Measurements from ENCODE around the gene TIFAB. TPM values are rescaled to one million over a fixed set of nuclear protein-coding genes. Genes with fewer than 3 reads are reported as not detected.

Gene TIFAB
- polyA plus RNA-seq, 1 donor from 2014 or later = not detected

DNA sequence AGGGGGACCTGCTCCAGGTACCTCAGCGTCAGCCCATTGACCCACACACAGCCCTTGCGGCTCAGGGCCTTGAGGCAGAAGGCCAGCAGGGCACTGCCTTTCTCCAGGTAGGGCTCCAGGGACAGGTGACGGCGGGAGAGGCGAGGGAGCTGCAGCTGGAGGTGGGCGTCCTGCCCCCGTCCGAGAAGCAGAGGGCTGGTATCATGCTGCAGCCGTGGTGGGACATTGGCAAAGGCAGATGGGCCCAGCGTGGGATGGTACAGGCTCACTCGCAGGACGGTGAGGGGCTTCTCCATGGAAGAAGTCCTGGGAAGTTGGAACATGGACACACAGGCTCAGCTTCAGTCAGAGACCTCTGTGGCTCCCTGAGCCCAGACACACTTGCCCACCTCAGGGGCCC is 2.5 kb downstream of the TIFAB start:
- H2AFZ ChIP-seq (ENCODE audit: low read depth, low read length) = no peak overlapping the region
- TF ChIP-seq SMC3 (conservative IDR thresholded peaks at IDR 0.05; ENCODE audit: poor library complexity) (no peak), MXI1 (conservative IDR thresholded peaks at IDR 0.05; ENCODE audit: poor library complexity, severe bottlenecking) (no peak), RAD21 (conservative IDR thresholded peaks at IDR 0.05) (no peak), TAF1 (IDR thresholded peaks at IDR 0.05; ENCODE audit: low read depth) (no peak), POLR2AphosphoS5 (IDR thresholded peaks at IDR 0.05) (no peak), EP300 (conservative IDR thresholded peaks at IDR 0.05; ENCODE audit: poor library complexity, severe bottlenecking) (no peak)
- TF ChIP-seq, protein P1, sequence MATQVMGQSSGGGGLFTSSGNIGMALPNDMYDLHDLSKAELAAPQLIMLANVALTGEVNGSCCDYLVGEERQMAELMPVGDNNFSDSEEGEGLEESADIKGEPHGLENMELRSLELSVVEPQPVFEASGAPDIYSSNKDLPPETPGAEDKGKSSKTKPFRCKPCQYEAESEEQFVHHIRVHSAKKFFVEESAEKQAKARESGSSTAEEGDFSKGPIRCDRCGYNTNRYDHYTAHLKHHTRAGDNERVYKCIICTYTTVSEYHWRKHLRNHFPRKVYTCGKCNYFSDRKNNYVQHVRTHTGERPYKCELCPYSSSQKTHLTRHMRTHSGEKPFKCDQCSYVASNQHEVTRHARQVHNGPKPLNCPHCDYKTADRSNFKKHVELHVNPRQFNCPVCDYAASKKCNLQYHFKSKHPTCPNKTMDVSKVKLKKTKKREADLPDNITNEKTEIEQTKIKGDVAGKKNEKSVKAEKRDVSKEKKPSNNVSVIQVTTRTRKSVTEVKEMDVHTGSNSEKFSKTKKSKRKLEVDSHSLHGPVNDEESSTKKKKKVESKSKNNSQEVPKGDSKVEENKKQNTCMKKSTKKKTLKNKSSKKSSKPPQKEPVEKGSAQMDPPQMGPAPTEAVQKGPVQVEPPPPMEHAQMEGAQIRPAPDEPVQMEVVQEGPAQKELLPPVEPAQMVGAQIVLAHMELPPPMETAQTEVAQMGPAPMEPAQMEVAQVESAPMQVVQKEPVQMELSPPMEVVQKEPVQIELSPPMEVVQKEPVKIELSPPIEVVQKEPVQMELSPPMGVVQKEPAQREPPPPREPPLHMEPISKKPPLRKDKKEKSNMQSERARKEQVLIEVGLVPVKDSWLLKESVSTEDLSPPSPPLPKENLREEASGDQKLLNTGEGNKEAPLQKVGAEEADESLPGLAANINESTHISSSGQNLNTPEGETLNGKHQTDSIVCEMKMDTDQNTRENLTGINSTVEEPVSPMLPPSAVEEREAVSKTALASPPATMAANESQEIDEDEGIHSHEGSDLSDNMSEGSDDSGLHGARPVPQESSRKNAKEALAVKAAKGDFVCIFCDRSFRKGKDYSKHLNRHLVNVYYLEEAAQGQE (IDR thresholded peaks at IDR 0.05; ENCODE audit: borderline replicate concordance) = no peak
- no peak overlapping the region for H3K9ac ChIP-seq (ENCODE audit: low read length)
- H3K4me3 ChIP-seq (ENCODE audit: low read length) = no peak overlapping the region
- H3K9me3 ChIP-seq (ENCODE audit: low read length) = no peaks in the 10 kb centered on the region
- H3K4me2 ChIP-seq (ENCODE audit: low read length) = no peak overlapping the region
- no peaks in the 10 kb centered on the region for H3K79me2 ChIP-seq (replicated peaks; ENCODE audit: insufficient read depth, low read length)
- H3K27me3 ChIP-seq (ENCODE audit: insufficient read depth, low read depth, low read length) = no peaks in the 10 kb centered on the region
- H3K36me3 ChIP-seq (ENCODE audit: insufficient read depth, low read length) = no peaks in the 10 kb centered on the region
- no peaks in the 10 kb centered on the region for H3K9me2 ChIP-seq (ENCODE audit: insufficient read depth, low read length)
- no peak overlapping the region for H3K27ac ChIP-seq (ENCODE audit: low read length)
- no peaks in the 10 kb centered on the region for H4K20me1 ChIP-seq (ENCODE audit: insufficient read depth)
- H3F3A ChIP-seq (ENCODE audit: insufficient read depth, low read length, poor library complexity, severe bottlenecking) = no peaks in the 10 kb centered on the region

DNA sequence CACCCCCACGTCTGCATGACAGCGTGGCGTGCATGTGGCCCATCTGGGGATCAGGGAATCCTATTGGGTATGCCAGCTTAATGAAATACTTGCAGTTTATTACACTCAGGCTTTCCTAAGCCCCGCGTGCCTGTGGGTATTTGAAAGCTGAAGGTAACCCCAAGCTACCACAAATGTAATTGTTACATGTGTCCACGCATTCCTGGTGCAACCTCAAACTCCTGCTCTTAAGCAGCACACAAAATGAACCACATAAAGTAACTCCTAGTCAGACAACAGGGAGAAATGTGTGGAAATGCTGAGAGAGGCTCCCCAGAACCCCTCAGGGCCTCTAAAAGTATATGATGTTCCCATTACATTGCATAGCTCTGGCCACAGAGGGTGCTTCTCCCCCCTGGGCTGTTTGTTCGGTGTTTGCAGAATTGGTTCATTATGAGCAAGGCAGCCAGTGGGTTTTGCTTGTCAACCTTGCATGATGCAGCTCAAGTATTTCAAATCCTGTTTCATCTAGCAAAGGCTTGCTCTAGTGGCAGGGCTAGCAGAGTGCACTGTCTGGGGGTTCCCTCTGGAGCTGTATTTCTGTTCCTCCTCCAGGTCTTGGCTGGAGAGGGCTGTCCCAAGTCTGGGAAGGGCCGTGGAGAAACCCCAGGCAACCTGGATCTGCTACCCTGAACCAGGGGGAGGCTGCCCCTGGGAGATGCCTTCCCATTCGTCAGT is 3.2 kb downstream of the TIFAB start:
- Histone ChIP-seq H3K9me3 (ENCODE audit: low read length) (no peaks in the 10 kb centered on the region), H3K9ac (ENCODE audit: low read length) (no peak overlapping the region), H3K27me3 (ENCODE audit: insufficient read depth, low read depth, low read length) (no peaks in the 10 kb centered on the region), H3K4me2 (ENCODE audit: low read length) (no peak overlapping the region), H3F3A (ENCODE audit: insufficient read depth, low read length, poor library complexity, severe bottlenecking) (no peaks in the 10 kb centered on the region), H4K20me1 (ENCODE audit: insufficient read depth) (no peaks in the 10 kb centered on the region), H3K27ac (ENCODE audit: low read length) (no peak overlapping the region), H3K4me3 (ENCODE audit: low read length) (no peak overlapping the region), H2AFZ (ENCODE audit: low read depth, low read length) (no peak overlapping the region), H3K9me2 (ENCODE audit: insufficient read depth, low read length) (no peaks in the 10 kb centered on the region), H3K79me2 (replicated peaks; ENCODE audit: insufficient read depth, low read length) (no peaks in the 10 kb centered on the region), H3K36me3 (ENCODE audit: insufficient read depth, low read length) (no peaks in the 10 kb centered on the region)
- no peak for TF ChIP-seq SMC3 (conservative IDR thresholded peaks at IDR 0.05; ENCODE audit: poor library complexity)
- TF ChIP-seq MXI1 (conservative IDR thresholded peaks at IDR 0.05; ENCODE audit: poor library complexity, severe bottlenecking) = no peak
- no peak for TF ChIP-seq TAF1 (IDR thresholded peaks at IDR 0.05; ENCODE audit: low read depth)
- TF ChIP-seq, protein P2, sequence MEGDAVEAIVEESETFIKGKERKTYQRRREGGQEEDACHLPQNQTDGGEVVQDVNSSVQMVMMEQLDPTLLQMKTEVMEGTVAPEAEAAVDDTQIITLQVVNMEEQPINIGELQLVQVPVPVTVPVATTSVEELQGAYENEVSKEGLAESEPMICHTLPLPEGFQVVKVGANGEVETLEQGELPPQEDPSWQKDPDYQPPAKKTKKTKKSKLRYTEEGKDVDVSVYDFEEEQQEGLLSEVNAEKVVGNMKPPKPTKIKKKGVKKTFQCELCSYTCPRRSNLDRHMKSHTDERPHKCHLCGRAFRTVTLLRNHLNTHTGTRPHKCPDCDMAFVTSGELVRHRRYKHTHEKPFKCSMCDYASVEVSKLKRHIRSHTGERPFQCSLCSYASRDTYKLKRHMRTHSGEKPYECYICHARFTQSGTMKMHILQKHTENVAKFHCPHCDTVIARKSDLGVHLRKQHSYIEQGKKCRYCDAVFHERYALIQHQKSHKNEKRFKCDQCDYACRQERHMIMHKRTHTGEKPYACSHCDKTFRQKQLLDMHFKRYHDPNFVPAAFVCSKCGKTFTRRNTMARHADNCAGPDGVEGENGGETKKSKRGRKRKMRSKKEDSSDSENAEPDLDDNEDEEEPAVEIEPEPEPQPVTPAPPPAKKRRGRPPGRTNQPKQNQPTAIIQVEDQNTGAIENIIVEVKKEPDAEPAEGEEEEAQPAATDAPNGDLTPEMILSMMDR (IDR thresholded peaks at IDR 0.05; ENCODE audit: poor library complexity, severe bottlenecking) = no peak
- no peak for TF ChIP-seq EZH2 (IDR thresholded peaks at IDR 0.05; ENCODE audit: borderline replicate concordance, insufficient read depth, low read length, poor library complexity, severe bottlenecking)
- TF ChIP-seq POLR2AphosphoS5 (IDR thresholded peaks at IDR 0.05) = no peak
- no peak for TF ChIP-seq EP300 (conservative IDR thresholded peaks at IDR 0.05; ENCODE audit: poor library complexity, severe bottlenecking)

Measured in neural cell (in vitro differentiated cells).